HG03066 (cell line): ENCODE data around the gene FLYWCH2.
A peak's percentile ranks its signal among the peaks of the same experiment; 100 is the strongest.
"Not testable (repeated sequence)": the region's sequence is repeated elsewhere in the genome, so short reads cannot be mapped to it uniquely, and the experiment has no call there.

Experiments used
- ATAC-seq: cut with Tn5 transposase; IDR thresholded peaks from one replicate; pipeline ENCODE4 v1.9.1; 2021; ENCODE audit warnings: low read depth; ENCODE audit not compliant: unreplicated experiment

The FLYWCH2 gene

GRCh38 chr16:2911638-2912329 lies 28.8 kb downstream of the FLYWCH2 start, which contains the start of gene FLYWCH1:
FLYWCH1 (plus strand) TSS chr16:2911931; CDS start chr16:2929686, 17,755 bp downstream.
- peak; percentile 87 for ATAC-seq

DNA sequence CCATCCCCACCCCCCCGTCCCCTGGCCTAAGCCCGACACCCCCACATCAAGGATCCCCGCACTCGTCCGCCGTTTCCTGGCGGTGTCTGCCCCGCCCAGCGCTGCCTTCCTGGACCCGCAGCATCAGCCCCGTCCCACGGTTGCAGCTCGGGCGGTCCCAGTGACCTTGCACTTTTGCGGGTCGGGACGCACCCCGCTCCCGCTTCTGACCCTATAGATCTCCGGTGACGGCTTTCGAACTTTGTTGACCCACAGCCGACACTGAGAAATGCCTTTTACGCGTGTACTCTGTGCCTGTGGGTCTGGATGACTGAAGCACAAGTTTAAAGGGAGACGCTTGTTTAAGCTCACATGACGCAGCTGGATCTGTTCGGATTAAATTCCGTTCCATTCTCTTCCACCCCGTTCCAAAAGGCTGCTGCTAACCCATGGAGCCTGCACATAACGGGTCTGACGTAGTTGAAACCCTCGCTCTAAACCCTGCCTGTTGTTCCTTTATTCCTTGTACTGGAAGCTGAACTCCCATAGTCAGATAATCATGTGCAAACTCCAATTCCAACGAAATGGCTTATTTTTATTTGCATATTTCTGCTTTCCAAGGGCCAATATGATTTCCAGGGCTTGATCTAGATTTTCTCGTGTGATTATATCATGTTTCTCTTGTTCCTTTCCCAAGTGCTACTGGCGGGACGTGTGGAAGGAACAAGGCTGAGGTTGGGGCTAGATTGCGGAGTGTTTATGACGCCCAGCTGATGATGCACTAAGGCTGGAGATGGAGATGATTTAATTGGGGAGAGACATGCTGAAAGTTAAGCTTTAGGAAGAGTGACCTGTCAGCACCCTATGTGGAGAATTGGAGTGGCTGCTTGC lies 29.6 kb downstream of the FLYWCH2 start:
- ATAC-seq: no peak

DNA sequence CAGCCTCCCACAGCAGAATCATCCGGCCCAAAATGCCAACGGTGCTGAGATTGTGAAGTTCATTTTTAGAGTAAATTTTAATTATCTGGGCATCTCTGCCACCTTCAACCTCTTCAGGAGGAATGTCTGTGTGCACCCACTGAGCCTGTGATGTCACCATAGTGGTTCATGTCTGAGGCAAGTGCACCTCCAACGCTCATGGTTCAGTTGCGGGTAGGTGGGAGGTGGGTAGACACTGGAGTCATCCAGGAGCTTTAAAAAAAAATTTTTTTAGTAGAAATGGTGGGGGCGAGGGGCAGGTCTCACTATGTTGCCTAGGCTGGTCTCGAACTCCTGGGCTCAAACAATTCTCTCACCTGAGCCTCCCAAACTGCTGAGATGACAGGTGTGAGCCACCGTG lies 30.6 kb downstream of the FLYWCH2 start:
- ATAC-seq: no peak

- ATAC-seq: no peak
Measured at GRCh38 chr16:2914233-2914632, 31.2 kb downstream of the FLYWCH2 start.

DNA sequence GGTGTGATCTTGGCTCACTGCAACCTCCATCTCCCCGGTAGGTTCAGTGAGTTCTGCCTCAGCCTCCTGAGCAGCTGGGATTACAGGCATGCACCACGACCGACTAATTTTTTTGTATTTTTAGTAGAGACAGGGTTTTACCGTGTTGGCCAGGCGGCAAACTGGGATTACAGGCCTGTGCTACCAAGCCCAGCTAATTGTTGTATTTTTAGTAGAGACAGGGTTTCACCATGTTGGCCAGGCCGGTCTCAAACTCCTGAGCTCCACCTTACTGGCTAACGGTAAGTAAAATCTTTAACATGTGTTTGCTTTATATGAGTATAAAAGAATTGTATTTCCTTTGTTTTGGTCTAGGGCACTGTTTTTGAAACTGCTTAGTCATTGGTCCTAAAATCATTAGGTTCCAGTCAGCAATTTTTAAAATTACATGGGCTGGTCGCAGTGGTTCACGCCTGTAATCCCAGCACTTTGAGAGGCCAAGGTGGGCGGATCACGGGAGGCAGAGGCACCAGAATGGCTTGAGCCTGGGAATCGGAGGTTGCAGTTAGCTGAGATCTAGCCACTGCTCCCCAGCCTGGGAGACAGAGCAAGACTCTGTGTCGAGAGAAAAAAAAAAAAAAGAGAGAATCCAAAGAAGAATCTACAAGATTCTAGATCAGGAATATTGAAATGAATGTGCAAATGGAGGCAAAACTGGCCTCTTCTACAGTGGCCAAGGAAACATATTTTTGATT lies 32.3 kb downstream of the FLYWCH2 start:
- no peak for ATAC-seq

DNA sequence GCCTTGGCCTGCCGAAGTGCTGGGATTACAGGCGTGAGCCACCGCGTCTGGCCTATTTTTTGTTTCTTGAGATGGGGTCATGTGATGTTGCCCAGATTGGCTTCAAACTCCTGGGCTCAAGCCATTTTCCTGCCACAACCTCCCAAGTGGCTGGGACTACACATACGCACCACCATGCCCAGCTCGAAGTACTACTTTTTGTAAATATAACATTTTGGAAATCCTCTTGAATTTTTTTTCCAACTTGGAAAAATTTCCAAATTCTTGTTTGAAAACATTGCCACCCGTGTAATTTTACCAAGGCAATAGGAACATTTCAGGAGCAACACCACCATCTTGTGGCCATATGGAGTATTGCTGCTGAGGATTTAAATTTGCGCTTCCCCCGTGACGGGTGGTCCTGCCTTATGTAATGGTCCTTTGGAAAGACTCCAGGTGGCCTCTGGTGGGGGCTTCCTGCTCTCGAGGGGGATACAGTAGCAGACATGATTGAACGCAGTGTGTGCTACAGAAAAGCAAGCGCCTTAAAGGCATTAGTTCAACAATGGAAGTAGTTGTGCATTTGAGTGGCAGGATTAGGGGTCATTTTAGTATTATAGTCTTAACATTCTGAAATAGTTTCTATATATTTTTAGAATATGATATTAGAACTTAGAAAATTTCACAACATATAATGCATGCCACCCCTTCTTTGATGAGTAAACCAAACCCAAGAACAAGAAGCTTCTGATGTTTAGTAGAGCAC lies 36.7 kb downstream of the FLYWCH2 start:
- no peak for ATAC-seq

- ATAC-seq: no peak
Measured at GRCh38 chr16:2923481-2923880, 40.5 kb downstream of the FLYWCH2 start.

DNA sequence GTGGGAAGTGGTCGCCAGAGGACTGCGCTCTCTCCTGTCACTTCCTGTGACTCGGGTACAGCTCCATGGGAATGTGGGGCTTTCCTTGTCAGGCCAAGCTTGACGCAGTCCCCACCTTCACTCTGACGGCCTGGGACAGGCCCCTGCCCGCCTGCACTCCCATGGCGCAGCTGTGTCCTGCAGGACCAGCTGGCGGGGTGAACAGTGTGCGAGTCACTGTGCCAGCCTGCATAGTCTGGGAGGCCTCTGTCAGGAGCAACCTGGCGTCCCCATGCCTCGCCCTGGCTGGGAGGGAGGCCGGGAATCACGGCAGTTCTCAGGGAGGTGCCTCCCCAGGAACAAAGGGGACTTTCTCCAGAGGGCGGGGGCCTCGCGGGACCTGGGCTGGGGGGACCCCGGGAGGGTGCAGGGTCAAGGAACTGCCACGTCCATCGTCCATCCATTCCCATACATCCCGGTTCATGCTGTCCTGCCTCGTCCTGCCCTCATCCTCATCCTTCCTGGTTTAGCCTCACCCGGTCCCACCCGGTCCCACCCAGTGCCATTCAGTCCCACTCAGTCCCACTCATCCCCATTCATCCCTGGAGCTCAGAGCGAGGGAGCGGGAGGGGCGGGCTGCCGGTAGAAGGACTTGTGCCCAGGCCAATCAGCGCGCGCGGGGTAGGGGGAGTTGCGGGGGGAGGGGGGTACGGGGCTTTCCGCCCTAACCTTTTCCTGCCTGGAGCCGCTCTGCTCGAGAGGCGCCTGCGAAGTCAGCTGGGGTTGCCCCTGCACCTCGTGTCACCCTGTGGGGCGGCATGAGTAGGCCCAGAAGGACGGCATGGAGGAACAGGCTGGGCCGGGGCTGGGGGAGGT lies 42.1 kb downstream of the FLYWCH2 start:
- ATAC-seq: no peak

GRCh38 chr16:2925951-2926649 lies 43.1 kb downstream of the FLYWCH2 start:
- ATAC-seq: no peak

DNA sequence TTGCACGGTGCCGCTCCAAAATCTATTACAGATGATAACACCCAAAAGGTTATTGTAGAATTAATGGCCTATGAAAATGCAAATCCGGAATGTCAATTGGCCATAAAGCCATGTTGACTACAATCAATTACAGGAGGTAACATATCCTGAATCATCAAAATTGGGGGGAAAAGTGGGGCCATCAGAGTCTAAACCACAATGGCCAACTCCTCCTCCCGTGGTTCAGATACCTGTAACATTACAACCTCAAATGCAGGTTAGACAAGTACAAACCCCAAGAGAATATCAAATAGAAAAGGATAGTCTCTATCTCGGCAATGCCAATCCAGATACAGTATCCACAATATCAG lies 43.6 kb downstream of the FLYWCH2 start:
- ATAC-seq: no peak

- ATAC-seq: no peak
Measured at GRCh38 chr16:2927010-2927646, 44.1 kb downstream of the FLYWCH2 start.

DNA sequence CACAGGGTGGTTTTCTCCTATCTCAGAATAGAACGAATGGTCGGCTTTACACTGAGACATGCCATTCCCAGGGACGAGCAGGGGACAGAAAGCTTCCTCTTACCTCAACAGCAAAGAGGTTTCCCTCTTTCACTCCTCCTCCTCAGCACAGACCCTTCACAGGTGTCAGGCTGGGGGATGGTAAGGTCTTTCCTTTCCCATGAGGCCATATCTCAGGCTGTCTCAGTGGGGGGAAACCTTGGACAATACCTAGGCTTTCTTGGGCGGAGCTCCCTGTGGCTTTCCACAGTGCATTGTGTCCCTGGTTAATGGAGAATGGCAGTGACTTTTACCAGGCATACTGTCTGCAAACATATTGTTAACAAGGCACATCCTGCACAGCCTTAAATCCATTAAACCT lies 45.1 kb downstream of the FLYWCH2 start:
- not testable (repeated sequence) for ATAC-seq

- no peak for ATAC-seq
Measured at GRCh38 chr16:2928796-2929195, 45.8 kb downstream of the FLYWCH2 start.

- no peak for ATAC-seq
Measured at GRCh38 chr16:2929693-2930092, 46.7 kb downstream of the FLYWCH2 start.

DNA sequence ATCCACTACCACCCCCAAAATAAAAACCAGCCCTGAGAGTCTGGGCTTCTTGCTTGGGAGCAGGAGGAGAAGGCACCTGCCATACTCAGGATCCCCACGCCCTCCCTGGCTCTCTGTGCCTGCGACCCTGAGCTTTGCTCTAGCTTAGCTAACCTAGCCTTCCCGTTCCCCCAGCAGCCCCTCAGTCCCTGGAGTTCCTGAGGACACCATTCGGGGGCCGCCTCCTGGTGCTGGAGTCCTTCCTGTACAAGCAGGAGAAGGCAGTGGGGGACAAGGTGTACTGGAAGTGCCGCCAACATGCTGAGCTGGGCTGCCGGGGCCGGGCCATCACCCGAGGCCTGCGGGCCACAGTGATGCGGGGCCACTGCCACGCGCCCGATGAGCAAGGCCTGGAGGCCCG lies 47.2 kb downstream of the FLYWCH2 start:
- no peak for ATAC-seq

- ATAC-seq: not testable (repeated sequence)
Measured at GRCh38 chr16:2931231-2931914, 48.4 kb downstream of the FLYWCH2 start.

DNA sequence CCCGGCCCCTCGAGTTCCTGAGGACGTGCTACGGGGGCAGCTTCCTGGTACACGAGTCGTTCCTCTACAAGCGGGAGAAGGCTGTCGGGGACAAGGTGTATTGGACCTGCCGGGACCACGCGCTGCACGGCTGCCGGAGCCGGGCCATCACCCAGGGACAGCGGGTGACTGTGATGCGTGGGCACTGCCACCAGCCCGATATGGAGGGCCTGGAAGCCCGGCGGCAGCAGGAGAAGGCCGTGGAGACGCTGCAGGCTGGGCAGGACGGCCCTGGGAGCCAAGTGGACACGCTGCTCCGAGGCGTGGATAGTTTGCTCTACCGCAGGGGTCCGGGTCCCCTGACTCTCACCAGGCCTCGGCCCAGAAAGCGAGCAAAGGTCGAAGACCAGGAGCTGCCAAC lies 50.1 kb downstream of the FLYWCH2 start:
- ATAC-seq: no peak

DNA sequence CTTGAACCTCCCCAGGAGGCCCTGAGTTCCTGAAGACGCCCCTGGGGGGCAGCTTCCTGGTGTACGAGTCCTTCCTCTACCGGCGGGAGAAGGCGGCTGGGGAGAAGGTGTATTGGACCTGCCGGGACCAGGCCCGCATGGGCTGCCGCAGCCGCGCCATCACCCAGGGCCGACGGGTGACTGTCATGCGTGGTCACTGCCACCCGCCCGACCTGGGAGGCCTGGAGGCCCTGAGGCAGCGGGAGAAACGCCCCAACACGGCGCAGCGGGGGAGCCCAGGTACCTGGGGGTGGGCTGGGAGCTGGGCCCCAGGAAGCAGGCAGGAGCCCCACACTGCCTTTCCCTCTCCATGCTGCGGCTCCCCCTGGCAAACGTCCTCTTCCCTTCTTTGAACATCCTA lies 50.7 kb downstream of the FLYWCH2 start:
- ATAC-seq: no peak
